Ovary (tissue), 3 donors: ENCODE measurements around the gene TREM1.

Source experiments
- CTCF ChIP-seq, 3 donors: fragments of 450-650 bp in 2 of 3; fragments of 200-600 bp in 1 of 3; IDR thresholded peaks; one replicate each; pipeline versions ENCODE4 v1.5.1 to v1.8.0; 2016 to 2022; ENCODE audit warnings: antibody characterized with exemption in 3 of 3, mild to moderate bottlenecking in 1 of 3
- EP300 ChIP-seq: sonication (generic); formaldehyde crosslinking; IDR thresholded peaks from one replicate; pipeline ENCODE4 v1.6.1; 2017; ENCODE audit warnings: antibody characterized with exemption
- POLR2A ChIP-seq: fragments of 450-650 bp; IDR thresholded peaks from one replicate; pipeline ENCODE4 v1.6.1; 2017; ENCODE audit warnings: antibody characterized with exemption, mild to moderate bottlenecking, moderate library complexity
- donor health status: DM: no; HTN: no; CAD: no.

- TF ChIP-seq CTCF (IDR thresholded peaks at IDR 0.05) (no peak), POLR2A (no peak), EP300 (no peak)
These were observed 57.9 kb downstream of the TREM1 start for GRCh38 chr6:41228616-41229015.
